Hippocampal formation (tissue), 2 donors: Measurements from ENCODE around the gene CYP2C19.
"Not testable (repeated sequence)": the region's sequence is repeated elsewhere in the genome, so short reads cannot be mapped to it uniquely, and the experiment has no call there.

ENCODE experiments used
- DNase-seq, 2 donors: peaks; one replicate each; lab custom pipeline; 2025; lab: John Stamatoyannopoulos, UW

Gene CYP2C19

DNA sequence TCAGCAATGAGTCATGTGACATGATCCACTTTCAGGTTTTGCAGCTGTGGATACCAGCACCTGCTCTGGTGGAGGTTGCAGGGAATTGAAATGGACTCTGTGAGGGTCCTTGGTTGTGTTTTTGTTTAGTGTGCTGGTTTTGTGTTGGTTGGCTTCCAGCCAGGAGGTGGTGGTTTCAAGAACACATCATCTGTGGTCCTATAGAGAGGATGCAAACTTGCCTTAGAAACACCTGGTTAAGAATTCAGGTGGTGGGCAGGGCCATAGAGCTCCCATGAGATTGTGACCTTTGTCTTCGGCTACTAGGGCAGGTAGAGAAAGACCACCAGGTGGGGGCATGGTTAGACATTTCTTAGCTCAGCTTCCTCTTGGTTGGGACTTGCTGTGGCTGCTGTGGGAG lies 116.7 kb downstream of the CYP2C19 start:
- DNase-seq: no peak

DNA sequence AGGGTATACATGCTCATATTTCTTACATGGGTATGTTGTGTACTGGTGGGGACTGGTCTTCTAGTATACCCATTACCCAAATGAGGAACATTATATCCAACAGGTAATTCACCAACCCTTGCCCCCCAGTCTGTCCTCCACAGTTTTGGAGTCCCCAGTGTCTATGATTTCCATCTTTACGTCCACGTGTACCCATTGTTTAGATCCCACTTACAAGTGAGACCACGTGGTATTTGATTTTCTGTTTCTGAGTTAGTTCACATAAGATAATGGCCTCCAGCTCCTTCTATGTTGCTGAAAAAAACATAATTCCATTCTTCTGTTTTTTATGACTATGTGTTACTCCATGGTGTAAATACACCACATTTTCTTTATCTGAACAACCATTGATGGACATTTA lies 126.6 kb downstream of the CYP2C19 start:
- no peak for DNase-seq

DNA sequence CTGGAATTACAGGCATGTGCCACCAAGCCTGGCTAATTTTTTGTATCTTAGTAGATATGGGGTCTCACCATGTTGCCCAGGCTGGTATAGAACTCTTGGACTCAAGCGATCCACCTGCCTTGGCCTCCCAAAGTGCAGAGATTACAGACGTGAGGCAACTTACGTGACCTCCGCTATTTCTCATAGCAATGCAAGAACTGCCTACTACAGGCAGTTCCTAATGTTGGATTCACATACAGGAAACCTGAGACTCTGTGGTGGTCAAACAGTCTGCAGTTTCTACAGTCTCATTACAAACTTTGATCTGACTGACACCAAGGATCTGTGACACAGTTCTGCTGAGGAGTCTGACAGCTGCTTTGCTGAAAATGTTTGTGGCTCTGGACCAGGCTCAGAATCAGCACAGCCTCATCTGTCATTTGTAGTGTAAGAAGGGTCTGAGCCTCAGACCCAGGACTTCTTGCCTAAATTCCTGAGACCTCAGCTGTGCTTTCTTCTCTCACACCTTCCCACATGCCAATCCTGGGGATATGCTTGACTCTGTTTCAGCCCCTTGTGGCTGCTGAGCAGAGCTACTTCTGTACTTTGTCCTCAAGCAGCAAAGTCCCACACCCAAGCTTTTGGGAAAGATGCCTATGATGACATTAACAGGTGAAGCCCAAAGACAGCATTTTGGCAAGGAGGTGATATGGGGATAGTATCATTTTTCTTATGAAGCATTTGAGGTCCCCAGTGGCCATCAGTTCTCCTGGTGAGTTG lies 128.0 kb downstream of the CYP2C19 start:
- no peak for DNase-seq

DNA sequence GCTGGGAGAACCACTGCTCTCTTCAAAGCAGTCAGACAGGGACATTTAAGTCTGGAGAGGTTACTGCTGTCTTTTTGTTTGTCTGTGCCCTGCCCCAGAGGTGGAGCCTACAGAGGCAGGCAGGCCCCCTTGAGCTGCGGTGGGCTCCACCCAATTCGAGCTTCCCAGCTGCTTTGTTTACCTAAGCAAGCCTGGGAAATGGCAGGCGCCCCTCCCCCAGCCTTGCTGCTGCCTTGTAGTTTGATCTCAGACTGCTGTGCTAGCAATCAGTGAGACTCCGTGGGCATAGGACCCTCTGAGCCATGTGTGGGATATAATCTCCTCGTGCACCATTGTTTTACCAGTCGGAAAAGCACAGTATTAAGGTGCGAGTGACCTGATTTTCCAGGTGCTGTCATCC lies 135.9 kb downstream of the CYP2C19 start:
- not testable (repeated sequence) for DNase-seq

DNA sequence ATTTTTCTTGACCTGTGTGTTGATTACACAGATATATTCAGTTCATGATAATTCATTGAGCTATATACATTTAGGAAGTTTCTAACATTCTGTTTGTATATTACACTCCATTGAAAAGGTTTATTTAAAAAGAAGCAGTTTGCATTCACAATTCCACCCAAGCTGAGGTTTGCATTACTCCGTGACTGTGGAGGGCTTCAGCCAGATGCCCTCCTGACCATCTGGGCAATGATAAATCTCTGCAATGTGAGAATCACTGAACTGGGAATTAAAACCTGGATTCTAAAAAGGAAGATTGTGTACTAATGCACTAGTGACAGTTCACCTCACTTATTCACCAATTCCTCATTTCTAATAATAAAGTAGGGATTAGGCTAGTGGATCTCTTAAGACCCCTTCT lies 139.6 kb downstream of the CYP2C19 start:
- DNase-seq: no peak

DNA sequence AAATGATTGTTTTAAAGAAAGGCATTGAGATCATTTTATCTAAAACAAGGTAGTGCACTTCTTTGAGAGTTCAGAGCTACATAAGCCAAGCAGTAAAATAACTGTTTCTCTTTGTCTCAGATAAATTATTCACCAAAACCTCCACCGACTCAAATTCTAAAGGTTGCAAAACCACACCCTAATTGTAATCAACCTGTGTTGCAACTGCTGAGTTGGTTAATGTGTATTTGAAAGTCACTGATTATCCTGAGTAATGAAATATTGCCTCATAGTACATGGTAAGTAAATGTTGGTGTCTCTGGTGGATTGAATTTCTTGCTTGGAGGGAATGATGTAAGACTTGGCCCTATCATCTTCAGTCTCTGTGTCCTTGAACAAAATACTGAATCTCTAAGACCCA lies 140.1 kb downstream of the CYP2C19 start:
- DNase-seq: no peak
